ENCODE measurements around the gene APOE.

DNA sequence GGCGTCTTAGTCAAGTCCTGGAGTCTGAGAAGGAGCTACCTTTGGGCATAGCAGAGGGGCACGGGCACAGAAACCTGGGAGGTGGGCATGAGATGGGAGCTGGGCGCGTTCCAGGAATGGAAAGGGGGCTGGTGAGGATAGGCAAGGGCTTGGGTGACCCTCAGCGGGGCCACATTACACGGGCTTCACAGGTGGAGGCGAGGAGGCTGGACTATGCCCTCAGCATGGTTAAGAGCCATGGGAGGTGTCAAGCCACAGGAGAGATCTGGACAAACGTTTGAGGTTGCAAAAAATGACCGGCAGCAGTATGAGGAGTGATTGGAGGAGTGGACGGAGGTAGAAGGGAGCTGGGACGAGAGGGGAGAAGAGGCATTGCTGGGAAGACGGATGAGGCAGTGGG, 38.0 kb upstream of the APOE start:
- TF ChIP-seq PPARA (CRISPR knock-in tag; IDR thresholded peaks at IDR 0.05; ENCODE audit: borderline replicate concordance): no peak
- no peak for TF ChIP-seq ISL1 (CRISPR knock-in tag; IDR thresholded peaks at IDR 0.05)
- TF ChIP-seq, protein P1, sequence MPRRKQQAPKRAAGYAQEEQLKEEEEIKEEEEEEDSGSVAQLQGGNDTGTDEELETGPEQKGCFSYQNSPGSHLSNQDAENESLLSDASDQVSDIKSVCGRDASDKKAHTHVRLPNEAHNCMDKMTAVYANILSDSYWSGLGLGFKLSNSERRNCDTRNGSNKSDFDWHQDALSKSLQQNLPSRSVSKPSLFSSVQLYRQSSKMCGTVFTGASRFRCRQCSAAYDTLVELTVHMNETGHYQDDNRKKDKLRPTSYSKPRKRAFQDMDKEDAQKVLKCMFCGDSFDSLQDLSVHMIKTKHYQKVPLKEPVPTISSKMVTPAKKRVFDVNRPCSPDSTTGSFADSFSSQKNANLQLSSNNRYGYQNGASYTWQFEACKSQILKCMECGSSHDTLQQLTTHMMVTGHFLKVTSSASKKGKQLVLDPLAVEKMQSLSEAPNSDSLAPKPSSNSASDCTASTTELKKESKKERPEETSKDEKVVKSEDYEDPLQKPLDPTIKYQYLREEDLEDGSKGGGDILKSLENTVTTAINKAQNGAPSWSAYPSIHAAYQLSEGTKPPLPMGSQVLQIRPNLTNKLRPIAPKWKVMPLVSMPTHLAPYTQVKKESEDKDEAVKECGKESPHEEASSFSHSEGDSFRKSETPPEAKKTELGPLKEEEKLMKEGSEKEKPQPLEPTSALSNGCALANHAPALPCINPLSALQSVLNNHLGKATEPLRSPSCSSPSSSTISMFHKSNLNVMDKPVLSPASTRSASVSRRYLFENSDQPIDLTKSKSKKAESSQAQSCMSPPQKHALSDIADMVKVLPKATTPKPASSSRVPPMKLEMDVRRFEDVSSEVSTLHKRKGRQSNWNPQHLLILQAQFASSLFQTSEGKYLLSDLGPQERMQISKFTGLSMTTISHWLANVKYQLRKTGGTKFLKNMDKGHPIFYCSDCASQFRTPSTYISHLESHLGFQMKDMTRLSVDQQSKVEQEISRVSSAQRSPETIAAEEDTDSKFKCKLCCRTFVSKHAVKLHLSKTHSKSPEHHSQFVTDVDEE (CRISPR knock-in tag; IDR thresholded peaks at IDR 0.05): no peak
- TF ChIP-seq, protein P2, sequence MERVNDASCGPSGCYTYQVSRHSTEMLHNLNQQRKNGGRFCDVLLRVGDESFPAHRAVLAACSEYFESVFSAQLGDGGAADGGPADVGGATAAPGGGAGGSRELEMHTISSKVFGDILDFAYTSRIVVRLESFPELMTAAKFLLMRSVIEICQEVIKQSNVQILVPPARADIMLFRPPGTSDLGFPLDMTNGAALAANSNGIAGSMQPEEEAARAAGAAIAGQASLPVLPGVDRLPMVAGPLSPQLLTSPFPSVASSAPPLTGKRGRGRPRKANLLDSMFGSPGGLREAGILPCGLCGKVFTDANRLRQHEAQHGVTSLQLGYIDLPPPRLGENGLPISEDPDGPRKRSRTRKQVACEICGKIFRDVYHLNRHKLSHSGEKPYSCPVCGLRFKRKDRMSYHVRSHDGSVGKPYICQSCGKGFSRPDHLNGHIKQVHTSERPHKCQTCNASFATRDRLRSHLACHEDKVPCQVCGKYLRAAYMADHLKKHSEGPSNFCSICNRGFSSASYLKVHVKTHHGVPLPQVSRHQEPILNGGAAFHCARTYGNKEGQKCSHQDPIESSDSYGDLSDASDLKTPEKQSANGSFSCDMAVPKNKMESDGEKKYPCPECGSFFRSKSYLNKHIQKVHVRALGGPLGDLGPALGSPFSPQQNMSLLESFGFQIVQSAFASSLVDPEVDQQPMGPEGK (CRISPR knock-in tag; IDR thresholded peaks at IDR 0.05; ENCODE audit: borderline replicate concordance): no peak
- TF ChIP-seq, protein P3, sequence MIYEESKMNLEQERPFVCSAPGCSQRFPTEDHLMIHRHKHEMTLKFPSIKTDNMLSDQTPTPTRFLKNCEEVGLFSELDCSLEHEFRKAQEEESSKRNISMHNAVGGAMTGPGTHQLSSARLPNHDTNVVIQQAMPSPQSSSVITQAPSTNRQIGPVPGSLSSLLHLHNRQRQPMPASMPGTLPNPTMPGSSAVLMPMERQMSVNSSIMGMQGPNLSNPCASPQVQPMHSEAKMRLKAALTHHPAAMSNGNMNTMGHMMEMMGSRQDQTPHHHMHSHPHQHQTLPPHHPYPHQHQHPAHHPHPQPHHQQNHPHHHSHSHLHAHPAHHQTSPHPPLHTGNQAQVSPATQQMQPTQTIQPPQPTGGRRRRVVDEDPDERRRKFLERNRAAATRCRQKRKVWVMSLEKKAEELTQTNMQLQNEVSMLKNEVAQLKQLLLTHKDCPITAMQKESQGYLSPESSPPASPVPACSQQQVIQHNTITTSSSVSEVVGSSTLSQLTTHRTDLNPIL (CRISPR knock-in tag; IDR thresholded peaks at IDR 0.05; ENCODE audit: low read depth): no peak
- no peak for TF ChIP-seq ZC3H10 (CRISPR knock-in tag; IDR thresholded peaks at IDR 0.05)
- no peak for TF ChIP-seq TCF4 (CRISPR knock-in tag; IDR thresholded peaks at IDR 0.05; ENCODE audit: borderline replicate concordance)
- TF ChIP-seq RARB (CRISPR knock-in tag; IDR thresholded peaks at IDR 0.05): no peak
- TF ChIP-seq ESRRG (CRISPR knock-in tag; IDR thresholded peaks at IDR 0.05): no peak
- TF ChIP-seq OSR1 (CRISPR knock-in tag; IDR thresholded peaks at IDR 0.05): no peak
- no peak for TF ChIP-seq ZFP3 (CRISPR knock-in tag; IDR thresholded peaks at IDR 0.05)
